ENCODE data around the gene DSCAM.

DNA sequence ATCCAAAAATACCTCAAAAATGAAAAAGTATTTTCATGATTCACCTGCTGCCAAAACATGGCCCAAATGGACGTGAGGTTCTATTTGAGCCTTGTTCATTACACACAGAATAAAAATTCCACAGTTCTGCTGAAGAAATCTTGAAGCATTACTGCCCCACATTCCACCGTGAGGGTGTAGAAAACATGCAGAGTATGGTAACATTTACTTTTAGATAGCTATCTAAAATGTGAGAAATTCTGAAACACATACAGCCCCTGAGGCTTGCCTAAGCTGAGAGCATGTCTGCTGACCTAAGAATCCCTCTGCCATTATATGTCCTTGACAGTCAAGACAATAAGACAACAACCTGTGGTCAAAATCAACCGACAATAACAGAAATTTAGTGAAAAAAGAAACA lies 186.5 kb downstream of the DSCAM start:
- TF ChIP-seq POLR2A (IDR thresholded peaks at IDR 0.05), result no peak
- TF ChIP-seq, protein P1, sequence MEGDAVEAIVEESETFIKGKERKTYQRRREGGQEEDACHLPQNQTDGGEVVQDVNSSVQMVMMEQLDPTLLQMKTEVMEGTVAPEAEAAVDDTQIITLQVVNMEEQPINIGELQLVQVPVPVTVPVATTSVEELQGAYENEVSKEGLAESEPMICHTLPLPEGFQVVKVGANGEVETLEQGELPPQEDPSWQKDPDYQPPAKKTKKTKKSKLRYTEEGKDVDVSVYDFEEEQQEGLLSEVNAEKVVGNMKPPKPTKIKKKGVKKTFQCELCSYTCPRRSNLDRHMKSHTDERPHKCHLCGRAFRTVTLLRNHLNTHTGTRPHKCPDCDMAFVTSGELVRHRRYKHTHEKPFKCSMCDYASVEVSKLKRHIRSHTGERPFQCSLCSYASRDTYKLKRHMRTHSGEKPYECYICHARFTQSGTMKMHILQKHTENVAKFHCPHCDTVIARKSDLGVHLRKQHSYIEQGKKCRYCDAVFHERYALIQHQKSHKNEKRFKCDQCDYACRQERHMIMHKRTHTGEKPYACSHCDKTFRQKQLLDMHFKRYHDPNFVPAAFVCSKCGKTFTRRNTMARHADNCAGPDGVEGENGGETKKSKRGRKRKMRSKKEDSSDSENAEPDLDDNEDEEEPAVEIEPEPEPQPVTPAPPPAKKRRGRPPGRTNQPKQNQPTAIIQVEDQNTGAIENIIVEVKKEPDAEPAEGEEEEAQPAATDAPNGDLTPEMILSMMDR (IDR thresholded peaks at IDR 0.05), result no peak

Measured in Peyer's patch (tissue), 4 donors.